HepG2 (cell line): ENCODE measurements around the gene TMEM62. TPM values are rescaled to one million over a fixed set of nuclear protein-coding genes. Genes with fewer than 3 reads are reported as not detected.
A peak's percentile ranks its signal among the peaks of the same experiment; 100 is the strongest.

Experiments
- CREM ChIP-seq, 2 experiments: sonication (generic) in 1 of 2; formaldehyde crosslinking in 1 of 2; IDR thresholded peaks; 2 replicates each; pipeline versions ENCODE4 v1.4.0 to v1.6.1; 2016 to 2020; ENCODE audit warnings: antibody characterized with exemption in 1 of 2, mild to moderate bottlenecking in 1 of 2, missing genetic modification reagents in 1 of 2
- DPF2 ChIP-seq: sonication (generic); formaldehyde crosslinking; IDR thresholded peaks from 2 replicates; pipeline ENCODE4 v1.4.0; 2020; ENCODE audit warnings: mild to moderate bottlenecking, low read depth, missing genetic modification reagents, borderline replicate concordance
- HOXA3 ChIP-seq: sonication (generic); formaldehyde crosslinking; IDR thresholded peaks from 2 replicates; pipeline ENCODE4 v1.5.0; 2020; ENCODE audit warnings: missing genetic modification reagents
- KLF13 ChIP-seq: sonication (generic); formaldehyde crosslinking; IDR thresholded peaks from 2 replicates; pipeline ENCODE4 v1.4.0; 2020; ENCODE audit warnings: mild to moderate bottlenecking, missing genetic modification reagents
- MAFF ChIP-seq: IDR thresholded peaks from 2 replicates; pipeline ENCODE4 v1.6.1; 2011; ENCODE audit warnings: low read depth, low read length, improper control_type of control experiment
- MATR3 ChIP-seq: sonication (generic); formaldehyde crosslinking; IDR thresholded peaks from 2 replicates; pipeline ENCODE4 v1.4.0; 2020; ENCODE audit warnings: missing genetic modification reagents
- MBD4 ChIP-seq: IDR thresholded peaks from 2 replicates; pipeline ENCODE4 v1.6.1; 2012; ENCODE audit warnings: low read length, inconsistent platforms, borderline replicate concordance
- MIER2 ChIP-seq: IDR thresholded peaks from 2 replicates; pipeline ENCODE4 v1.6.1; 2016; ENCODE audit warnings: missing biosample characterization, missing genetic modification reagents
- PATZ1 ChIP-seq: sonication (generic); formaldehyde crosslinking; IDR thresholded peaks from 2 replicates; pipeline ENCODE4 v1.4.0; 2020; ENCODE audit warnings: missing genetic modification reagents
- RAD51 ChIP-seq: fragments of 450-650 bp; IDR thresholded peaks from 2 replicates; pipeline ENCODE4 v1.6.1; 2016; ENCODE audit warnings: borderline replicate concordance
- SP2 ChIP-seq: sonication (generic); formaldehyde crosslinking; IDR thresholded peaks from 2 replicates; pipeline ENCODE4 v1.5.1; 2020; ENCODE audit warnings: mild to moderate bottlenecking, missing genetic modification reagents
- YY1 ChIP-seq: IDR thresholded peaks from 2 replicates; pipeline ENCODE4 v1.6.1; 2011; ENCODE audit warnings: low read length, low read depth, moderate library complexity, mild to moderate bottlenecking; ENCODE audit not compliant: insufficient read depth, insufficient replicate concordance
- ZBTB42 ChIP-seq: sonication (generic); formaldehyde crosslinking; IDR thresholded peaks from 2 replicates; pipeline ENCODE4 v1.5.0; 2020; ENCODE audit warnings: mild to moderate bottlenecking, missing genetic modification reagents
- ZFP37 ChIP-seq: sonication (generic); formaldehyde crosslinking; IDR thresholded peaks from 2 replicates; pipeline ENCODE4 v1.4.0; 2020; ENCODE audit warnings: missing genetic modification reagents, borderline replicate concordance
- ZFP41 ChIP-seq: sonication (generic); formaldehyde crosslinking; IDR thresholded peaks from 2 replicates; pipeline ENCODE4 v1.4.0; 2020; ENCODE audit warnings: mild to moderate bottlenecking, missing genetic modification reagents, borderline replicate concordance
- ZNF142 ChIP-seq: sonication (generic); formaldehyde crosslinking; IDR thresholded peaks from 2 replicates; pipeline ENCODE4 v1.4.0; 2020; ENCODE audit warnings: missing genetic modification reagents
- ZNF225 ChIP-seq: sonication (generic); formaldehyde crosslinking; IDR thresholded peaks from 2 replicates; pipeline ENCODE4 v1.4.0; 2020; ENCODE audit warnings: mild to moderate bottlenecking, missing genetic modification reagents
- ZNF513 ChIP-seq: sonication (generic); formaldehyde crosslinking; conservative IDR thresholded peaks from 2 replicates; pipeline ENCODE4 v1.5.0; 2020; ENCODE audit warnings: missing genetic modification reagents
- ZNF580 ChIP-seq: IDR thresholded peaks from 2 replicates; pipeline ENCODE4 v1.6.1; 2016; ENCODE audit warnings: low read depth, borderline replicate concordance
- ZNF7 ChIP-seq: IDR thresholded peaks from 2 replicates; pipeline ENCODE4 v1.6.1; 2016; ENCODE audit warnings: missing biosample characterization, missing genetic modification reagents
- ZSCAN9 ChIP-seq: IDR thresholded peaks from 2 replicates; pipeline ENCODE4 v1.6.1; 2016; ENCODE audit warnings: borderline replicate concordance
- polyA plus RNA-seq, 8 experiments: library from polyadenylated mRNA; depleted of rRNA in 3 of 8; stranded (reverse) in 7 of 8; unstranded in 1 of 8; fragments of >200 nt; fragmentation: Illumina TruSeq in 4 of 8; extraction: Trizol in 4 of 8; gene quantifications; 2 replicates each; pipeline versions ENCODE4 v1.2.1 to v1.2.3, GENCODE V29; 2011 to 2016; ENCODE audit warnings: low read depth in 4 of 8, missing spikeins in 1 of 8, mixed read lengths in 1 of 8; ENCODE audit not compliant: insufficient read depth in 1 of 8
- total RNA-seq, 5 experiments: library from RNA; depleted of rRNA; stranded (reverse); fragments of >200 nt; fragmentation: Illumina TruSeq; extraction: Trizol; gene quantifications; 2 replicates each; pipeline ENCODE4 v1.2.3, GENCODE V29; 2016; ENCODE audit warnings: low read depth in 1 of 5

The TMEM62 gene
- total and polyA plus RNA-seq, 2 of the 13 experiments (the other 11 are each of a cell fraction or from before 2014, with no cell fraction given): 14.2 to 20.9 TPM

- TF ChIP-seq CREM (IDR thresholded peaks at IDR 0.05) (no peak), CREM (CRISPR knock-in tag; IDR thresholded peaks at IDR 0.05) (no peak), MBD4 (no peak), KLF13 (no peak), SP2 (CRISPR knock-in tag) (no peak), ZSCAN9 (peak; percentile 23; the same call in 1 of the 2 replicates), PATZ1 (CRISPR knock-in tag) (peak; percentile 54), RAD51 (no peak), ZNF225 (CRISPR knock-in tag) (peak; percentile 85), DPF2 (CRISPR knock-in tag) (no peak), ZNF513 (no peak), MAFF (no peak), YY1 (peak; percentile 45), HOXA3 (CRISPR knock-in tag) (peak; percentile 22; the same call in 1 of the 2 replicates), ZNF142 (peak; percentile 60; the same call in 1 of the 2 replicates), ZBTB42 (CRISPR knock-in tag) (no peak), ZNF580 (CRISPR knock-in tag) (no peak), ZFP37 (CRISPR knock-in tag) (peak; percentile 96), MATR3 (CRISPR knock-in tag) (no peak), MIER2 (CRISPR knock-in tag) (no peak), ZNF7 (CRISPR knock-in tag) (no peak), ZFP41 (no peak)
These were observed at the start of gene TMEM62 (continued) for GRCh38 chr15:43133430-43134156.
